Skeletal muscle cell (primary cell): ENCODE data around the gene TP53I13.
A peak's percentile ranks its signal among the peaks of the same experiment; 100 is the strongest.

Experiments
- DNase-seq: peaks from one replicate; pipeline ENCODE4 v3.0.0-alpha.2; 2010; ENCODE audit warnings: low read depth
- H3K4me3 ChIP-seq: 2 replicates; pipeline ENCODE4 v1.5.1; 2011; ENCODE audit warnings: low read depth, mild to moderate bottlenecking, control low read depth, low read length, moderate library complexity

Gene TP53I13

DNA sequence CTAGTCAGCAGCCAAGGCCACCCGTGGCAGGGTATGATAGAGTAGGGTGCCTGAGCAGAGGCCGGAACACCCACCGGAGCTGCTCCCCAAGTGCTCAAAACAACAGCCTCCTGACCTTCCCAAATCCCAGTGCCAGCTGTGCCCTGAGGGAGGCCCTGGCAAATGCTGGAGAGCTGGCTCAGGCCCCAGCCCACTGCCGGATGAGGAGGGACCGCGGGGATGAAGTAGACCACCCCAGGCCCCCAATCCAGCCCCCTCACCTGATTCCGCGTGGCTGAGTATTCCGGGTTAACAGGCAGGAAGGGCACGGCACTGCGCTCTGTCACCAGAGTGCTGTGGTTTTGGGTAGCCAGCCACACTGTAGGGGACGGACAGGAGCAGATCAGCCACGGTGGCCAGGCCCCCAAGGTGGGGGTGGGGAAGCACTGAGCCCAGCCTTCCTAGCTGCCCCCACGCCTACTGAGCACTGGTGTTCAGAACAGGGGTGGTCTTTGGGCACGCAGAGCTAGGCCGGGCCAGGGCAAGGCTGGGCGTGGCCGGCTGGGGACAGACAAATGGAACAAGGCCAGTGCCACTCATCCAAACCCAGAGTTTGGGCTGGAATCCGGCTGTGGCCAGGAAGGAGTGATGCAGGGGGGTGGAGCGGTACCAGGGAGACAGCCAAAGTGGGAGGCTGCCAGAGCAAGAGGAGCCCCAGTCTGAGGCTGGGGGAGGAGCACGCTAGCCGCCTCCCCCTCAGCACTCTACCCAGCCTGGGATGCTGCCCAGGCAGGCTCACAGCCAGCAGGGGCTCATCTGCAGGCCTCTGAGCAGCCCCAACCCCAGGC lies 9.1 kb downstream of the TP53I13 start:
- DNase-seq = no peak
- H3K4me3 ChIP-seq = no peak overlapping the region

DNA sequence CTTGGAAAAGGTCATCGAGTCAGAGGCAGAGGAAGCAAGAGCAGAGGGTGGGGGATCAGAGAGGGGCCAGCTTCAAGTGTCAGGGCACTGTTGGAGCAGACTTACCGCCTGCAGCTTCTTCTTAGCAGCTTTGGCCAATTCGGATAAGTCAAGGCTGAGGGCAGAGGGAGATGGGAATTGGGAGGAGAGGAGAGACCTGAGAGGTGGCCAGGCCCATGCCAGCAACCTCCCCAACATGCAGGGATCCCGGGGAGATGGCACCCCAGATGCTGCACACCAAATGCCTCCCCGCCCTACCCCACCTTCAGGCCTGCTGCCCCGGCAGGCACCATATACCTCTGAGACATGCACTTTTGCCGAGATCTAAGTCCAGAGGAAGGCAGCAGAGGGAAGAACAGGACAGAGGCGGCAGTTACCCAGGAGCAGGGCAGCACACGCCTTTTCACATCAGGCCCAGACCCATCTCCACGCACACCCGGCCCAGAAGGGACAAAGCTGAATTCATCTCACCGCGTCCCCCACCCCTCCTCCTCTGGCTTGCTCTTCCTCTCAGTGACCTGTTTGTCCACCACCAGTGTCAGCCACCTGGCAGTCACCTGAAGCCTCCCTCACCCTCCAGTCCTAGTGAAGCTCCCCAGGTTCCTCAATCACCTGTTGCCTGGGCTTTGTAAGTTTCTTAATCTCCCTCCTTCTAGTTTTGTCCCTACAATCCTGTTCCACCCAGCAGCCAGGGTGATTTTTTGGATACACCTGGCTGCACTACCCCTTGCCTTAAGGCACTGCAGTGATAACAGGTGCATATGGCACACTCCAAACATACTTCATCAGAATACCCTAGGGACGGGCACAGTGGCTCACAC lies 10.4 kb downstream of the TP53I13 start:
- no peak for DNase-seq
- H3K4me3 ChIP-seq = no peak overlapping the region

DNA sequence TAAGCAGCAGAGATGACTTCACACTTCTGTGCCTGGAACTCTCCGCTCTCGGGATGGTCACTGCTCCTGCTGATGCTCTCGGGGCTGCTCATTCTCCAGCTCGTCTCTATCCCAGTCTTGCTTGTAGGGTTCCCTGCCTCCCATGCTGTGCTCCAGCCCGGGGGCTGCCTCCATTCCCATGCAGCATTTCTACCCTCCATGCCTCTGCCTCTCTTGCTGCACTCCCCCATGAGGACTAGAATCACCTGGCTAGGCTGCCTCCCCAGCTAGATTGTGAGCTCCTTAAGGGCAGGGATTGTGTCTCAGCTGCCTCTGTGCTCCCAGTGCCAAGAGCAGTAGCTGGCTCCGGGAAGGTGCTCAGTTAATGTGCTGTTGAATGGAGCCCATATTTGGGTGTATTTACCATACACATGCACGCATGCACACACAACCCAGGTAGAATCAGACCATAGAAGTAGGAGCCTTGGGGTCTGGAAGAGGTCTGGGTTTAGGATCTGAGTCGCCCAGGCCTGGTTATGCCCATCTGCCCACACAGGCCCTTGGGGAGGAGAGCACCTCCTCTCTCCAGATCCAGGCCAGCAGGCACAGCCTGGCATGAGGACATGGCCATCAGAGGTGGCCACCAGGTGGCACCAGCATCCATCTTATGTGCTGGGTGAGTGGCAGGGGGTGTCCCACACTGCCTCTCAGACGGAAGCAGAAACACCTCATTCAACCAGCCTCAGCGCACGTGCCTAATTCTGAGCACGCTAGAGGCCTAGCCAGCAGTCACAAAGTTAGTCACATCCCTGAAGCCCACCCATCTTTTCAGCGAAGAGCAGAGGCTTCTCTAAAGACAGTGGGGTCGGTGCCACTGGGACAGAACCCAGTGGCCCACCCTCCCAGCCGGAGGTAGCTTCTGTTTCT lies 11.6 kb downstream of the TP53I13 start:
- no peak for DNase-seq

DNA sequence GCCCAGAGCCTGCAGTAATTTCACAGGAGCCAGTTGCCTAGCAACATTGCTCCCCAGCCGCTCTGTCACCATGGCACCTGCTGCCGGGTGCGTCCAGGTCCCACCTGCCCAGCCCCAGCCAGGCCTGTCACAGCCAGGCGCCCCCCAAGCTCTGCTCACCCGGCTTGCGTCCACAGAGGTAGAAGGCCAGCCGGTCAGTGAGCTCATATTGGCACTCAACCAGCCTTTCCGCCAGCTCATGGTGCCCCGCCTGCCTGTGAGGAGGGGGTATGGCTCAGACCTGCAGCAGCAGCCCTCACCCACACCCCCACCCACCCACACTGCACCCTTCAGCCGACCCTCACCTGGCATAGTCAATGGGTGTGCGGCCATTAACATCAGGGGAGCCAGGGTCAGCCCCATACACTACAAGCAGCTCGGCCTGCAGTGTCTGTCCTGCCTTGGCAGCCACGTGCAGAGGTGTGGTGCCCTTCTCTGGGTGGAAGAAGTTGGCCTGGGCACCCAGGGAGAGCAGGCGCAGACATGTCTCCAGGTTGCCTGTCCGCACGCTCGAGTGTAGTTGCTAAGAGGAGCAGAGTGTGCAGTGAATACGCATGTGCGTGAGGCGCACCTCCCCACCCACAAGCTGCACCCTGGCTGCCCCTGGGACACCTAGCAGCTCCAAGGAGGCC lies 13.2 kb downstream of the TP53I13 start:
- H3K4me3 ChIP-seq = no peak overlapping the region
- DNase-seq = no peak

More for the DNA sequence above, 11.6 kb downstream of the TP53I13 start:
- no peak overlapping the region for H3K4me3 ChIP-seq

DNA sequence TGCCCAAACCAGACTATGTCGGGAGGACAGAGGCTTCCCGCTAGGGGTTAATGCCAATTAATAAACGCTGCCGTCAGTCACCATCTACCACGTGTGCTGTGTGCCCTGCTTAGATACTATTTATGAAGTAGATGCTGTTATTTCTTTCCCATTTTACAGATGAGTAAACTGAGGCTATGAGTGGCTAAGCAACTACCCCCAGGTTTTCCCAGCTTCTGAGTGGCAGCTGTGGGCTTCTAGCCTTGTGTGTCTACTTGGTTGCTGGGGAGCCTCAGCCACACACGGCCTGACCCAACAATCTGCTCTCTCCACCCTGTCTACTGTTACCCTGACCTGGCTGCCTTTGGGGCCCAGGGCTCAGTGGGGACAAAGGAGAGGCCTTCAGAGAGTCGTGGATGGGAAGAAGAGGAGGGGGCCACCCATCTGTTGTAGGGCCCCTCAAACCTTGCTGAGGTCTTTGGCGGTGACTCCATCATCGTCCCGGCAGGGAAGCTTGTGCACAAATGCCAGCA lies 13.8 kb downstream of the TP53I13 start:
- DNase-seq = no peak
- no peak overlapping the region for H3K4me3 ChIP-seq

DNA sequence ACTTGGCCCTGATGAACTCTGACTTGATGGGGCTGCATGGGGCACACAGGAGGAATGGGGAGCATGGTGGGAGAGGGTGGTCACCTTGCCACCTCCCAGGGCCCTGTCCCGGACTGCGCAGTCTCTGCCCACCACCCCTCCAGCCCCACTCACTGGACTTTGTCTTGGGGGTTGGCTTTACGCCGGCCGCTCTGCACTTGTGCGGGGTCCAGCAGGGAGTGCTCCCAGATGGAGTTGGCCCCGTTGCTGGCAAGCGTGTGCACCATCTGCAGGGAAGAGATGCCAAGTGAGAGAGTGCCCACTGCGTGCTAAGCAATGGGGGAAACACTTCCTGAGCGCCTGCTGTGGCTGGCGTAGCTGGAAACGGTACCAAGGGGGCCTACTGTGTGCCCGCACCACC lies 14.3 kb downstream of the TP53I13 start:
- no peak for DNase-seq
- no peak overlapping the region for H3K4me3 ChIP-seq

DNA sequence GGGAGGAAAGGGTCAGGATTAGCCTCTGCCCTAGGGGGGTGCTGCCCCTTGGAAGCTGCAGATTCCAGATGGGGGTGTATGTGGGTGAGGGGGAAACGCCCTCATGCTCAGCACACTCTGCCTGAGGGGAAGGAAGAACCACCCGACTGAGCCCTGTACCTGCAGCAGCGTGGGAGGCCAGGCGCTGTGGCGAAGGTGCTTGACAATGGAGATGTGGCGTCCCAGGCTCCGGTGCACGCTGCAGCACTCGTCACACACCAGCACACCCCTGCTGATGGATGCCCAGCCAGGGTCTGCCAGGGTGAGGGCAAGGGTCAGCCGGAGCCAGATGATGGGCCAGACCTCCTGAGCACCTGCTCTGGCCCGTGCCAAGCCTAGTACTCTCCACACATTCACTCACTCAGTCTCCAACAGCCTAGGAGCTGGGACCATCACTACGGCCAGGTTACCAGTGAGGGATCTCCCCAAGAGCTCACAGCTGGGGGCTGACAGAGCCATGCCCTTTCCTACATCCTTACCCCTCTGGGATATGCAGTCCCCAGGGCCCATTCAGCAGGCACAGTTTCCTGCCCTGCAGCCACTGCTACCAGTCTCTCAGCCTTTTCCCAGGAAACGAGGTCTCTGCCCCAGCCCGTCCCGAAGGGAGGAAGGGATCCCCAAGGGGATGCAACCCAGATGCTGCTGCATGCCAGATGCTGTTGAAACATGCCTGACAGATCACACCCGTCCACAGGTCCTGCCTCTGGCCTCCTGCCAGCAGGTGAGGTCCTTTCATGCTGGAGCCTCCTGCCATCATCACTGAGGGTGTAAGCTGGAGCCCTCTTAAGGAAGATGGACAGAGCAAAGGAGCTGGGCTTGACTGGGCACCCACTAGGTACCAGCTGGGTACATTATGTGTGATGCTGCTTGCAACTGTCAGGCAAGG lies 15.1 kb downstream of the TP53I13 start:
- no peak for DNase-seq
- no peak overlapping the region for H3K4me3 ChIP-seq

DNA sequence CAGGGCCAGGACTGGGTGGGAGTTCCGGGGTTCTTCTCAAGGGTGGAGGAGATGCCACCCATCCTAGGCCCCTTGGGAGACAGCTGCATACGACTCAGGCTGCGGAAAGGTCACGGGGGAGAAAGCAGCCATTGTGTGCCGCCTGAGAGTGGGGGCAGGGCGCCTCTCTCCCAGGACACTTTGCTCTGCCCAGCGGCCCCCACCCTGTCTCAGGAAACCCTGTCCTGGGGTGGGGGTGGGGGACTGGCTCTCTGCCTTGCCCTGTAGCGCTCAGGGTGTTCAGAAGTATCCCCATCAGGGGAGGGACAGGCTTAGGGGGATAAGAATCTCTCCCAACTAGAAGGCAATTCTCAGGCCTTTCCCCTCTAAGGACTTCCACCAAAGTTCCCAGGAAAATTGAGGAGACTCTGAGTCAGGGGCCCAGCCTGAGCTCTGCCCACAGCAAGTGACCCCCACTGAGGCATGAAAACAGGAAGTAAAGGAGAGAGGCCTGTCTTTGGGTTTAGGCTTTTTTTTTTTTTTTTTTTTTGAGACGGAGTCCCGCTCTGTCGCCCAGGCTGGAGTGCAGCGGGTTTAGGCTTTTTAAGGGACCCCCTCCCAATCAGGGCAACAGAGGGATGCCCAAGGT lies 16.1 kb downstream of the TP53I13 start:
- DNase-seq = no peak
- H3K4me3 ChIP-seq = no peak overlapping the region

DNA sequence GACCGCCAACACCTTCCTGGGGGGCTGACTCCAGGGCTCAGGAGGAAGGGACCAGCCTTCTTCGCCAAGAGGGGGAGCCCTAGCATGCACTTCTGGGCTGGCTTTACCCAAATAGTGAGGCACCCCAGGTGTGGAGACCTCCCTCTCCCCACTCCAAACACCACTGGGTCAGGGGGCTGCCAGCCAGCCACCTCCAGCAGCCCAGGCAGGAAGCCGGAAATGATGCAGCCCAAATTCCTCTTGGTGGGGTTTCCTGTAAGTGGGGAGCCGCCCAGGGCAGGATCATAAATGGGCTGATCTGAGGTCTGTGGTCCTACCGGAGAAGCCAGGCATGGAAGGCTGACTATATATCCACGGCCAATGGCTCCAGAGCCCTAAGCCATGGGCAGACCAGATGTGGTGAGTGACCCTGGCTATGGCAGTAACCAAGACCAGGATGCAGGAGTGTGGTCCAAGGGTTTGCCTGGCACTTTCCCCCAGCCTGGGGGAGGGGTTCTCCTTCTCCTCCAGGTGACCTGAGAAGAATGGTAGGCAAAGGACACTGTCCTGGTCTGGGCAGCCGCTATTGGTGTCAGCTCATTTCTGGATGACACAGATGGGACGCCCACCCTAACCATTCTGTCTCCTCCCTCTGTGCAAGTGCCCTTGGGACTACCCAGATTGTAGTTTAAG lies 16.7 kb downstream of the TP53I13 start:
- DNase-seq = no peak
- no peak overlapping the region for H3K4me3 ChIP-seq

DNA sequence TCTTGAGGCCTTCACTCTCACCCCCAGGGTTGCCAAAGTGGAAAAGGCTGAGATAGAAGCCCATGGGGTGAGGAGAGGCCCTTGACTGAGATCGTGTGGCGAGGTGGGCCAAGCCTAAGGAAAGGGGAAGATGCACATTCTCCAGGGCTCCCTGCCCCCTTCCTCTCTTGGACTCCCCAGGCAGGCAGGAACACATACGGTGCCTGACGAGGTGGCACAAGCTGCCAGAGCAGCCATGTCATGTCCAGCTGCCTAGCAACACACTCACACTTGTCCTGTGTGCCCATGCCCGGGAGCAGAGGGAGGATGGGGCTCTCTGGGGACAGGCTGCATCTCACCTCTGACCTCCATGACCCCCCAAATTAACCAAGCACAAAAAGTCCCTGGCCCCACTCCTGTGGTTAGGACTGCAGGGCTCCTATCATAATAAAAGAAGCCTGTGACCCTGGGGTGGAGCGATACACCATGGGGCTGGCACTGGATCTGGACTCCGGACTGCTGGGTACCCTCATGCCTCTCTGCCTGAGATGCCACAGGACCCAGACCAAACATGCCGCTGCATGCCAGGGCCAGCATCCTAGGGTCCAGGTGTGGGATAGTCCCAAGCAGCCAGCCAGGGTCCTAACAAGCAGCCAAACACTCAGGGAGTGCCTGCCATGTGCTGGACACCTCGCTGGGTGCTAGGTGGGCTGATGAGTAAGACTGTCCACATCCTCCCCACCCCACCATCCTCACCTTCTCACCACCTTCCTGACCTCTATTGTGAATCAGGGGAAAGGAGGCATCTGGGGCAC lies 18.4 kb downstream of the TP53I13 start:
- no peak for DNase-seq
- no peak overlapping the region for H3K4me3 ChIP-seq

DNA sequence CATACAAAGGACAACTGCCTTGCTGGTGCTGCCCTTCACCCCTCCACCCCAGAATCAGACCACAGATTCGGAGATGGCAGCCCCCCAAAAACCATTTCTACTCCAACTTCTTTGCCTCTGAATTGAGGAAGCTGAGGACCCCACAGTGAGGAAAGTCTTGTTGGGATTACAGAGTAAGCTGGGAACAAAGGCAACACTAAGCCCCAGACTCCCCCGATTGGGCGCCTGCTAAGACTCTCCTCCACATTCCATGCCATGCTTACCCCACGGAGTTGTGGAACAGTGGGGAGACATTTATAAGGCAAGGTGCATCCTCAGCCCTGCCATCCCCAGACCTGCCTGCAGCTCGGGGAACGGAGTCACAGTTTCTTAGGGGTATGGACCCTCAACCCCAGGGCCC lies 19.1 kb downstream of the TP53I13 start:
- DNase-seq = no peak
- H3K4me3 ChIP-seq = peak overlapping the region; percentile 61

DNA sequence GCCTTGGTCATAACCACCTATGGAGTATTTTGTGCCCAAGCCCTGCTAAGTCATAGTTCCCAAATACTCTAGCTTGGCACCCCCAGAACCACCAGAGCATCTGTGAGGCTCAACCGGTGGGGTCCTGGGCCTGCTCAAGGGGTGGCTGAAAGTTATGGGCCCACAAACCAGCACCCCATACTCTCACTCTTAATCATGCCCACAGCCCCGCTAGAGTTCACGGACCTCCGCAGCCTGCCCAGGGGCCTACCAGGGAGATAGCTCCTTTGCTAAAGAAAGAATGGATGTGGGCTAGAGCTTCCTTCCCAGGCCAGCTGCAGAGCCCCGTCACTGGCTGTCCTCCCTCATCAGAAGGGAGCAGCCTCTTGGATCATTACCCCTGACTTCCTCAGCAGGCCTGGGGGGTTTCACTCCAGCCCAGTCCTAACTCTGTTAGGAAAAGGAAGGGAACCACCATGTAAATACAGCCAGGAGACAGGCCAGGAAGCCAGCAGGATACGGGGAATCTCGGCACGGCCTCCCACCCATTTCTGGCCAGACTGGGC lies 19.6 kb downstream of the TP53I13 start:
- DNase-seq = no peak

DNA sequence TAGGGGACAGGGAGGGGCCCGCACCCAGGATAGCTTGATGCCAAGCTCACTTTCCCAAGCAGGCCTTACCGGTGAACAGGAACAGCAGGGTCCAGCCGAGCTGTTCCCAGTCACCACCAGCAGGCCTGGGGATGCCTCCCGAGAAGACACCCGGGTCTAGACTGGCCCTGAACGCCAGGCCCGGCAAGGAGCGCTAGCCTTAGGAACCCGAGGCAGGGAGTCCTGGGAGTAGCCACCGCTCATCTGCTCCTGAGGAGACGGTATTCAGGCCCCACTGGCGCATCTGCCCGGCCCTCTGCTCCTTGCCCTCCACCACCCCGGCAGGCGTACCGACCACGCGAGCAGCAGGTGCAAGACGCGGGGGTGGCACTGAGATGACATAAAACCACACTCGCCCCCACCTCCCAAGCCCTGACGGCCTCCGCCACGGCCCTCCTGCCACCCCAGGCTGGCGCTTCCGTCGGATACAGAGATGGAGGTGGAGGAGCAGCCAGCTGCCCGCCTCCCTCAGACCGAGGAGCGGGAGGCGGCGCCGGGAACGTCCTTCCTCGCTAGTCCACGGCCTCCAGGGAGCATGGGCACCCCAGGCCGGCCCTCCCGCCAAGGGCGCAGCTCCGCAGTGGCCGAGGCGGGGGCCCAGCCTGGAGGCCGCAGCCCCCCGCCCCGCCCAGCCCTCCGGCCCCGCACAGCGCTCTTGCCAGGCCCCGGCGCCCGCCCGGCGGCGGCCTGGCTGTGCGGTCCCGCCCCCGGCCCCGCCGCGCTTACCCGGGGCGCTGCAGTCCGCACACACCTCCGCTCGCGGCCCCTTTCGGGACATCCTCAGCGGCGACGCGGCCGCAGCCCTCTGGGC lies 20.3 kb downstream of the TP53I13 start:
- peak overlapping the region; percentile 61 for H3K4me3 ChIP-seq
- DNase-seq = no peak

More for the DNA sequence above, 19.6 kb downstream of the TP53I13 start:
- H3K4me3 ChIP-seq = peak overlapping the region; percentile 61

DNA sequence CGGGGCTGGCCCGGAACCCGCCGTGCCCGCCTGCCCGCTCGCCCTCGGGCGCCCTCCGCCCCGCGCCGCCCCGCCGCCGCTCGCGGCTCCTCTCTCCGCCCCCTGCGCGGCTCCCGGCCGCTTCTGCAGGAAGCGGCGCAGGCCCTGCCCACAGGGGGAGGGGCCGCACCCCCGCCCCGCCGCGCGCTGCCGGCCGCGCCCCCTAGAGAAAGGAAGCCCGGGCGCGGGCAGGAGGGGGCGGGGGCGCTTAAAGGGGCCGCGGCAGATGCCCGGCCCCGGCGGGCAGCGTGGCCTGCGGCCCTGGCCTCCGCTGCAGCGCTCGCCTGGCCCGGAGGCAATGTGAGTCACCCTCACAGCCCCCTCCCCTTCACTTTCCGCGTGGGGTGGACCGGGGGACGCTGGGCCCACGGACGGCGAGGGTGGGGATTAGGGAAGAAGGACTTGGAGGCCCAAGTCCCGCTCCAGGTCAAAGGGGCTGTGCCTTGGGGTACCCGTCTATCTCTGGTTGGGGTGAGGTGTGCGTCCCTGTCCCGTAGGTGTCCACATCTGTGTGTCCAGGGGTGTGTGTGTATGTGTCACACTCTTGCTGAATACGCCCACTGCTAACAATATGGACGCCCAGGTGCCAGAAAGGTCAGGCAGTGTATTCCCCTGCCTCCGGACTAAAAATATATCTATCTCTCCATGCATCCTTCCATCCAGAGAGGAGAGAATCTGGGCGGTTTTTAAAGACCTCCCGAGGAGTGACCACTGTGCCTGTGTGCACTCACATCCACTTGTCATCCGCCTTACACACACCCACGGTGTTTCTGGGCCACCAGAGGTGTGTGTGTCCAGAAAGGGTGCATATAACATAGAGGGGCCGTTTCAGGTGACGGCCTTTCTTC lies 21.3 kb downstream of the TP53I13 start, which contains the start of gene GIT1:
TSS of gene GIT1 (minus strand) at position 125 of the 887 bp plus-strand sequence. CDS start 270 bp downstream, outside the sequence.
- H3K4me3 ChIP-seq = peak within 1 kb of the TSS; percentile 61
- DNase-seq = peak; percentile 50
